Lower leg skin (tissue), 3 donors: ENCODE results near the gene TMCC2.

Source experiments
- CTCF ChIP-seq, 3 donors: fragments of 450-650 bp; IDR thresholded peaks; one replicate each; pipeline ENCODE4 v1.5.1; 2016; ENCODE audit warnings: antibody characterized with exemption in 3 of 3, mild to moderate bottlenecking in 3 of 3, moderate library complexity in 2 of 3
- POLR2A ChIP-seq, 2 donors: fragments of 450-650 bp; IDR thresholded peaks; one replicate each; pipeline ENCODE4 v1.6.1; 2016 to 2017; ENCODE audit warnings: antibody characterized with exemption in 2 of 2, mild to moderate bottlenecking in 1 of 2, moderate library complexity in 1 of 2

DNA sequence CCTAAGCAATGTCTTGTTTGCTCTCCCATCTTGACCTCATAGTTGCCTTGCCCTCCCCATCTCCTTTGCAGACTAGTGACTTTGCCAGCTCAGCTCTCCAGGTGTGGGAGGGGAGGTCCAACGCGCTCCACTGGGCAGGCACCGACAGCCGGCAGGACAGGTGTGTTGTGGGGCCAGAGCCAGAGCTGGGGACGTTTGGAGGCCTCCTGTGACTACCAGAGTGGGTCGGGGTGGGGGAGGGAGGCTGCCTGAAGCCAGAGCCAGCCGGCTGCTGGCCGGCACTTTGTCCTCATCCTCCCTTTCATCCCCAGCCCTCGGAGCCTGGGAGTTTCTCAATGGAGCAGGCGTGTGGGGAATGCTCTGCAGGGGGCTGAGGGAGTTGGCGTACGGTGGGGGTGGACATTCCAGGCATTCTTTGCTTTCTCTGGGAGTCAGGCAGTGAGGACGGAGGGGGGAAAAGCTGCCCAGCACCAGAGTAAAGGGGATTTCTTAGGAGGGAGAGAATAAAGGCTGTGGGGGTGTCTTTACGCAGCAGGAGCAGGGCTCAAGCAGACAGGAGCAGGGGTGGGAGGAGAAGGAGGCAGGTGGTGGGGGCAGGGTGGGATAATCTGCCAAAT is 73.6 kb downstream of the TMCC2 start:
- TF ChIP-seq CTCF (IDR thresholded peaks at IDR 0.05) (no peak), POLR2A (IDR thresholded peaks at IDR 0.05) (no peak)
